HG03378 (cell line): ENCODE measurements around the gene ATXN10.
"Not testable (repeated sequence)": the region's sequence is repeated elsewhere in the genome, so short reads cannot be mapped to it uniquely, and the experiment has no call there.

Source experiments
- ATAC-seq: cut with Tn5 transposase; IDR thresholded peaks from one replicate; pipeline ENCODE4 v1.9.1; 2021; ENCODE audit warnings: mild to moderate bottlenecking, moderate library complexity; ENCODE audit not compliant: unreplicated experiment

ATXN10 gene

GRCh38 chr22:45671783-45672563 is at the start of gene ATXN10:
ATXN10 (plus strand) TSS chr22:45671834; CDS start chr22:45672064, 230 bp downstream.
- no peak for ATAC-seq

GRCh38 chr22:45621836-45622600 is 49.6 kb upstream of the ATXN10 start:
- ATAC-seq, result no peak

GRCh38 chr22:45623464-45624145 is 48.0 kb upstream of the ATXN10 start:
- ATAC-seq, result not testable (repeated sequence)

- no peak for ATAC-seq
These were observed 45.4 kb upstream of the ATXN10 start for GRCh38 chr22:45626198-45626651.

GRCh38 chr22:45627489-45628233 is 44.0 kb upstream of the ATXN10 start:
- no peak for ATAC-seq

- no peak for ATAC-seq
These were observed 43.1 kb upstream of the ATXN10 start for GRCh38 chr22:45628515-45628914.

GRCh38 chr22:45629469-45630089 is 42.1 kb upstream of the ATXN10 start:
- no peak for ATAC-seq

- no peak for ATAC-seq
These were observed 41.2 kb upstream of the ATXN10 start for GRCh38 chr22:45630436-45630835.

- no peak for ATAC-seq
These were observed 40.3 kb upstream of the ATXN10 start for GRCh38 chr22:45631140-45631840.

GRCh38 chr22:45631841-45632238 is 39.8 kb upstream of the ATXN10 start:
- no peak for ATAC-seq

GRCh38 chr22:45632791-45633515 is 38.7 kb upstream of the ATXN10 start:
- no peak for ATAC-seq

- ATAC-seq, result no peak
These were observed 35.0 kb upstream of the ATXN10 start for GRCh38 chr22:45636683-45637082.

- no peak for ATAC-seq
These were observed 33.4 kb upstream of the ATXN10 start for GRCh38 chr22:45638197-45638596.

GRCh38 chr22:45638834-45639746 is 32.5 kb upstream of the ATXN10 start:
- ATAC-seq, result no peak

GRCh38 chr22:45639747-45640102 is 31.9 kb upstream of the ATXN10 start:
- ATAC-seq, result no peak

GRCh38 chr22:45640291-45640940 is 31.2 kb upstream of the ATXN10 start:
- ATAC-seq, result no peak

- no peak for ATAC-seq
These were observed 30.6 kb upstream of the ATXN10 start for GRCh38 chr22:45640941-45641621.
